Dedifferentiated amniotic fluid mesenchymal stem cell (primary cell): ENCODE data around the gene RPL41.
"Not testable (repeated sequence)": the region's sequence is repeated elsewhere in the genome, so short reads cannot be mapped to it uniquely, and the experiment has no call there.

ENCODE experiments used
- DNase-seq: peaks from one replicate; pipeline ENCODE4 v3.0.0-alpha.2; 2016; ENCODE audit errors: extremely low spot score

Gene RPL41

GRCh38 chr12:56103066-56103711 lies 13.2 kb upstream of the RPL41 start:
- no peak for DNase-seq

DNA sequence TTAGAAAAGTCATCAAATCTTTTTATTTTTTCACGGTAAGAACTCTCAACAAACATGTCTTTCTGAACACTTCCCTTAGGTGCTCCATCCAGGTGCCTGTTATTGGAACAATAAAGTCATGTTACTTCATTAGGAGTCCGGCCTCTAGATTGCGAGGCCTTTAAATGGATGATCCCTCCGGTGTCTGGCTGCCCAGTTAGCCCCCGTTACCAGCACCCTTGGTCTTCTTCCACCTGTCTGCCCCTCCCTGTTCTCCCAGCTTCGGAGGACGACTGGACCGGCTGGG lies 12.7 kb upstream of the RPL41 start:
- no peak for DNase-seq

DNA sequence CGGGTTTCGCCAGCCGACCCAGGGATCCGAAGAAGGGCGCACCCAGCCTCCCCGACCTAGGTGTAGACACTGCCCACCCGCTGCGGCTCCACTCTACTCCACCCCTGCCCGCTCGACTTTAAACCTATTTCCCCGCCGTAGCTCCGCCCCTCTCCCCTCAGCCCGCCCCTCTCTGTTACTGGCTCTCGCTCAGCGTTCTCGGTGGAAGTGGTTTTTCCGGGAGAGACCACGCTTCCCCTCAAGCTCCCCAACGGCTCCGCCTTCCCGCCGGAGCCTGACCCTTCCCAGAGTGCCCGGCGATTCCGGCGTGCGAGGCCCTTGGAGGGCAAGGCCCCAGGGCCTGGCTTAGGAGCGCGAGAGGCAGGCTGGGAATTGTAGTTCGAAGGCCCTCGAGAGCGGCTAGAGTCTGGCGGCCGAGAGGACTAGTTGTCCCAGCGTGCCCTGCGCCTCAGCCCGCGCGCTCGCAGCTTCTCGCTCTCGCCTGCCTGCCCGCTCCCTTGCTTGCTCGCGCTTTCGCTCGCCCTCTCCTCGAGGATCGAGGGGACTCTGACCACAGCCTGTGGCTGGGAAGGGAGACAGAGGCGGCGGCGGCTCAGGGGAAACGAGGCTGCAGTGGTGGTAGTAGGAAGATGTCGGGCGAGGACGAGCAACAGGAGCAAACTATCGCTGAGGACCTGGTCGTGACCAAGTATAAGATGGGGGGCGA lies 12.2 kb upstream of the RPL41 start, which contains the start of gene PA2G4:
Gene PA2G4 (plus strand): TSS at position 451 of the 706 bp plus-strand sequence. CDS start 179 bp downstream, at position 630.
- DNase-seq: peak; percentile 99

DNA sequence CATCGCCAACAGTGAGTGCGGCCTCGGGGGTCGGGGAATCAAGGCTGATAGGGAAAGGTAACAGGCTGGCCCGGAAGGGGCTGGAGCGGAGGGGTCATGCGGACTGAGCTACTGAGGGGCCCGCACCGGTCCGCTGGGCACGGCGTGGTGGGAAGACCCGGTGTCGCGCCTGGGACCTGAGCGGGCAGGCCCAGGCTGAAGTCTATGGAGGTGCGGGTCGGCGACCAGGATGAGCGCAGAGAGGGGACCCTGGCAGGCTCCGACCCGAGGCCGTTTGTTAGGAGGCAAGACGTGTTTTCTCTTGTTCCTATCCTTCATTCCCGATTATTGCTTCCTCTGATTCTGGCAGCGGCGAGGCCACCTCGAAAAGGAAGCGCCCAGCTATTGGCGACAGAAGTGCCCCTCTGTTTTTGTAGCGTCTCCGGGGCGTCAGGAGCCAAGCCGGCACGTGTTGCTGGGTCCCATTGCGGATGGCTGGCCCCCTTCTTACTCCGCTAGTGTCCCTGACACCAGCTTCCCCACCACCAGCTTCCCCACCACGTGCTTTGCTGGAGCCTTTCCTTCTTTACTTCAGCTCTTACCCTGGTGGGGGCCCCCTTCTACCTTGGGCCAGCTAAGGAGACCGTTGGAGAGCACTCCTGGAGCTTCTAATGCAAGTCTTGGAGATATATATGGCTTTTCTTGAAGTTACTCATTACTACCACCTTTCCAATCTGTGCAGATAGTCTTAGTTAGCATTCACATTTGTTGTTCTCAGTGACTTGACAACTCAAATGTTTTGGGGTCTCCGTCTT lies 11.4 kb upstream of the RPL41 start:
- DNase-seq: no peak

DNA sequence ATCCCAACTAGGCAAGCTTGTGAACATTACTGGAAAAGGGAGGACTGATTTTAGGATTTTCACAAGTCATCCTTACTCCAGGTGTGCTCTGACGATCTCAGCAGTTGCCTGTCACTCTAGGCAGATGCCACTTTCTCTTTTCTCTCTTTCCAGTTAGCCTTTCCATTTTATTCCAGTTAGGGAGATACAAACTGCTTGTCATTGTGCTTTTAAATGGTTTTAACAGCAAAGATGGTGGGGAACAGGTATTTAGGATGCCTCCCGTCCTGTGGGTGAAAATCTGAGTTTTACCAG lies 10.9 kb upstream of the RPL41 start:
- DNase-seq: no peak

DNA sequence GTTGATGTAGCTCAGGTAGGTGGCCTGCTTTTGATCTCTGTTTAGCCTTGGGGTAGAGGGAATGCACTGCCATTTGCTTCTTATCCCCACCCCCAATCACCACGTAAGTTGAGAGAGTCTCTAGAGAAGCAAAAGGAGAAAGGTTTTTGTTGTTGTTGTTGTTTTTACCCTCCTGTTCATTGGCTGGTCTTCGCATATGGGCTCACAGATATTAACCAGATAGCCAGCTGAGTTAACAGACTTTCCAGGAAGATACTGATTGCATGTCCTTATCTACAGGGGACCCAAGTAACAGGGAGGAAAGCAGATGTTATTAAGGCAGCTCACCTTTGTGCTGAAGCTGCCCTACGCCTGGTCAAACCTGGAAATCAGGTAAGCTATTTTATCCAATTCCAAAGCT lies 9.2 kb upstream of the RPL41 start:
- no peak for DNase-seq

DNA sequence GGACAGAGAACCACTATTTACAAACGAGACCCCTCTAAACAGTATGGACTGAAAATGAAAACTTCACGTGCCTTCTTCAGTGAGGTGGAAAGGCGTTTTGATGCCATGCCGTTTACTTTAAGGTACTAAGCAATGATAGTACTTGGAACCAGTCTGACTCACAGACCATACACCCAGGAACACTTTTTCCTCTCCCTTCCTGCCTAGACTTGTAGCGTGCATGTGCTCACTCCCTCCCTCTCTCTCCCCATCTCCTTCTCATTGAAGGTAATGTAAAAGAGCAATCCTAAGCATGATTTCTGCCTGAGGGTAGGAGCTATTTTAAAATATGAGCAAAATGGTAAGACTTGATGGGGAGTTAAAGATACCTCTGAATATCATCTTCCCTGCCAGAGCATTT lies 5.9 kb upstream of the RPL41 start:
- no peak for DNase-seq

DNA sequence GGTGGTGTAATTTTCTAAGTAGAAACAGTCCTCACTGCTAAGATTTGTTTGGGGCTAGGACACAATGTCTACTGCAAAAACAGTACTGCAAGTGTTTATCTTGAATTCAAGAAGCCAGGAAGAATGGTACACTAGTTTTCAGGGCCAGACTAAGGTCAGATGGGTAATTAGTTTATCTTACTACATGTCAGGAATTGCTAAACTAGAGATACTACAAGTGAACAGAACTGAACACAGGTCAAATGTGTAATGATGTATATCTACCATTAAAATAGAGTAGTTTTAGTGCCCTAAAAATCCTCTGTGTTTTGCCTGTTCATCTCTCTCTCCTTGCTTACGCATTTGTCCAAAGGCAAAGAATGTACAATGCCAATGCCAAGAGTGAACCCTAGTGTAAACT lies 2.3 kb upstream of the RPL41 start:
- no peak for DNase-seq

DNA sequence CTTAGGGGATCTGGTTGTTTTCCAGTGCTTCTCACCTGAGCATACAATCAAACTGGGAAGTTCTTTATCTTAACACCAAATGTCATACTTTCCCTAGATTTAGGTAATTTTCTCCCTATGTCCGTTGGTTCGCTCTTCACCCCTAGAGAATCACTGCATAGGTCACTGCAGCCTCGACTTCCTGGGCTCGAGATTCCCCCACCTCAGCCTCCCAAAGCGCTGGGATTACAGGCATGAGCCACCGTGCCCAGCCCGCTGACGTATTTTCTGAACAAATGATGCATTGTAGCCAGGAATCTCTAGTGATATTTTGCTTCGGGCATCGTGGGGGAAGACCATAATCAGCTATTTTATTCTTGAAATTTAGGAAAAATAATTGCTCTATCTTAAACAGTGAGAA lies 1.1 kb upstream of the RPL41 start:
- DNase-seq: no peak

GRCh38 chr12:56117082-56117706 lies 761 bp downstream of the RPL41 start:
- DNase-seq: not testable (repeated sequence)

DNA sequence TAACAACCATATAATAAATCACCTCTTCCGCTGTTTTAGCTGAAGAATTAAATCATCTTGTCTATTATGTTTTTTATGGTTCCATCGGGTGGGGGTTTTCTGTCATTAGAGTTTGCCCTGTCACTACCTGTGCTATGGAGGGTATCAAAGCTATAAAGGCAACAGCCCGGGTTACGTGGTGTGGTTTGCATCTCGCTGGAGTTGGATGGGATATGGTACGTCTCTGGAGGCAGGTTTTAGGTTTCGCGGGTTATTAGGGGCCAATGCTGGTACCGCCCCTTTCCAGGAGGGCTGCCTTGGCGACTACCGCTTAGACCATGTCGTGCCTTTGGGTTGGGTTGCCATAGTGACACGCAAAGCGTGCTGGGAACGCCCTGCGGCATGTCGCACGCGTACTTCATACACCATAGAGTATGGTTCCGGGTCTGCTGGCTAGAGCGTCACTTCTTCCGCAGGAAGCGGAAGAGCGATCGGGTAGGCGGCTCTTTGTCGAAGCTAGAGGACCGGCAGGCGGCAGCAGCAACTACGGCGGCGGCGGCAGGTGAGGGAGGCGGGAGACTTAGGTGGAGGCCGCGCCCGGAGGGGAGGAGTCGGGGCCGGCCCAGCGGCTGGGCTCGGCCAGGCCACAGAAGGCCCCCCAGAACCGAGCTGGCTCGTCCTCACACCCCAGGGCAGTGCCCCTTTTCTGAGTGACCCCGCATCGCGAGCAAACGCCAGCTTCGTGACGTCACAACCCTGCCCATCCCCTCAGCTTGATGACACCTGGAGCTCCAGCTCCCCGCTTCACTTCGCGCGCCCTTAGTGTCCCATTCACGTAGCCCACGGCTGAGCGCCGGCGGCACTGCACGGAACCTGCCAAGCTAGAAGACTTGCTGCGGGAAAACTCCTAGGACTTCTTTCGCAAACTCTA lies 1.6 kb downstream of the RPL41 start, which contains the start of gene ZC3H10:
Gene ZC3H10 (plus strand): TSS at position 489 of the 910 bp plus-strand sequence. CDS start 2,297 bp downstream, outside the sequence.
- peak; percentile 99 for DNase-seq

- no peak for DNase-seq
Observed at GRCh38 chr12:56118688-56119357, 2.4 kb downstream of the RPL41 start.

DNA sequence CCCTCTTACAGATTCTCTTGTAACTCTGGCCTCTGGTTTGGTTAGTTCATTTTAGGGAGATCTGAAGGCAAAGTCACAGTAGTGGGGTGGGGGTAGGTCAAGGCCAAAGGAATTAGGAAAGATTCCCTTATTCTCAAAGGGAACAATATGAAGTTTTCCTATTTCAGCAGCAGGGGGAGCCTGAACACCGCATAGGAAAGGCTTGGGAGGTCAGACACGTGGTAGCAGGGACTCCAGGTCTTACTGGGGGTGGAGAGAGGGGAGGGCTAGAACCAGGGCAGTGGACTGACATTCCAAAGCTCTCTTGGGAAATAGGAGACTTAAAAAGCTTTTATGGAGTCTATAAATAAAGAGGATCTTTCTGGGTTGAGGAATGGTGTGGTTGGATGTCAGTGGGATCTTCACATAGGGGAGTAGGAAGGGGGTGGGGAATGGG lies 2.9 kb downstream of the RPL41 start:
- DNase-seq: peak; percentile 92

DNA sequence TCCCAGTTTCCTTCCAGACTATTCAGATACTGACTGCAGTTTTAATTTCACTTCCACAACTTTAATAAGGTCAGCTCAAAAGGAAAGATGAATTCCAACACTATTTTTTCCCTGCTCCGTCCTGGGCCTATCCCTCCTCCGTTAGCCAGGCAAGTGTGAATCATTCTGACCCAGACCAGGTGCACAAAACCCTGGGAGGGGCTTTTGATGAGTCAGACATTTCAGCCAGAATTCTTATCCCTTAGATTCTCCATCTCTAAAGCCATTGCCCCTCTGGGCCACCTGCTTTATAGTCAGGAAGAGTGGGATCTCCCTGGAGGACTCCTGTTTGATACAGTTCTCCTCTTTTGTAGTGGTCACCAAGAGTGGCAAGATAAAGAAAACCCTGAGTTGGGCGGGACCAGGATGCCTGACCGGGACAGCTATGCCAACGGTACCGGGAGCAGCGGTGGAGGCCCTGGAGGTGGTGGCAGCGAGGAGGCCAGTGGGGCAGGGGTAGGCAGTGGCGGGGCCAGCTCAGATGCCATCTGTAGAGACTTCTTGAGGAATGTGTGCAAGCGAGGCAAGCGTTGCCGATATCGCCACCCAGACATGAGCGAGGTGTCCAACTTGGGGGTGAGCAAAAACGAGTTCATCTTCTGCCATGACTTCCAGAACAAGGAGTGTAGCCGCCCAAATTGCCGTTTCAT lies 3.9 kb downstream of the RPL41 start:
- DNase-seq: no peak

DNA sequence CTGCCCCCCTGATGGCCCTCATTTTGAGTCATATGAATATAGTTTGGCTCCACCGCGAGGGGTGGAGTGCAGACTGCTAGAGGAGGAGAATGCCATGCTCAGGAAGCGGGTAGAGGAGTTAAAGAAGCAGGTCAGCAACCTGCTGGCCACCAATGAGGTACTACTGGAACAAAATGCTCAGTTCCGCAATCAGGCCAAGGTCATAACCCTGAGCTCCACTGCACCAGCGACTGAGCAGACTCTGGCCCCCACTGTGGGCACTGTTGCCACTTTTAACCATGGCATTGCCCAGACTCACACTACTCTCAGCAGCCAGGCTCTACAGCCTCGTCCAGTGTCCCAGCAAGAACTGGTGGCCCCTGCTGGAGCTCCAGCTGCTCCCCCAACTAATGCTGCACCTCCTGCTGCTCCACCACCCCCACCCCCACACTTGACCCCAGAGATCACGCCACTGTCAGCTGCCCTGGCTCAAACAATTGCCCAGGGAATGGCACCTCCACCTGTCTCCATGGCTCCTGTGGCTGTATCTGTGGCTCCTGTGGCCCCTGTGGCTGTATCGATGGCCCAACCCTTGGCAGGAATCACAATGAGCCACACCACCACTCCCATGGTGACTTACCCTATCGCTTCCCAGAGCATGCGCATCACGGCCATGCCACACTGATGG lies 4.9 kb downstream of the RPL41 start:
- no peak for DNase-seq

DNA sequence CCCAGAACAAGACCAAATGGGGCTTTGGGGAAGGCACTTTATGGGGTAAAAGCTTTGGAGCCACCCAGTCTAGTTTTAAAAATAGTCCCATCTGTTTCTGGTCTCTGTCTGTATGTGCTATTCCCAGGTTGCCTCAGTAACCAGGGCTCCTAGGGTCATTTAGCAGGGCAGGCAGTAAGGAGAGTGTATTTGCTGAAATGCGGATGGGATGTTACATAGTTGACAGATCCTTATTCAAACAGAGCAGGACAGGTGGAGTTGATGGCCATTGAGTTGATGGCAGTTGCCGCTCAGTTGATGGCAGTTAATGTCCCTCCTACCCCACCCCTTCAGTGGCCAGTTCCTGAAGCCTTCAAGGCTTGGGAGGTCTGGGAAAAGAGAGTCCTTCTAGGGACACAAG lies 6.2 kb downstream of the RPL41 start:
- no peak for DNase-seq

DNA sequence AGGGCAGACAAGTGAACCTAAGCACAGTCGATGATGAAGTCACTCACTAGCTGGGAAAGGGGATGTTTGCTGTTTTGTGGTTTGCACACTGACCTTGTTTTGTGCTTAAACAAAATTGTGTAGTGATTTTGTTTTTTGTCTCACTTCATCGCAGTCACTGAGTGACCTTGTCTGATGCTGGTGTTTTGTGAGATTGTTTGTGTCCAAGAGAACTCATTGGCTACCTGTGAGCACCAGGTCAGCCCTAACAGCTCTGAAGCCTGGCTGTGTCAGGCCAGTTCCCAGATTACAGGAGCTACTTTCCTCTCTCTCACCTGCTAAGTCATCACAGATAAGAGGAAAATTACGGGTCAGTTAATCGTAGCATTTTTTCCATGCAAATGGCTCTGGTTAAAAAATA lies 7.7 kb downstream of the RPL41 start:
- DNase-seq: no peak

DNA sequence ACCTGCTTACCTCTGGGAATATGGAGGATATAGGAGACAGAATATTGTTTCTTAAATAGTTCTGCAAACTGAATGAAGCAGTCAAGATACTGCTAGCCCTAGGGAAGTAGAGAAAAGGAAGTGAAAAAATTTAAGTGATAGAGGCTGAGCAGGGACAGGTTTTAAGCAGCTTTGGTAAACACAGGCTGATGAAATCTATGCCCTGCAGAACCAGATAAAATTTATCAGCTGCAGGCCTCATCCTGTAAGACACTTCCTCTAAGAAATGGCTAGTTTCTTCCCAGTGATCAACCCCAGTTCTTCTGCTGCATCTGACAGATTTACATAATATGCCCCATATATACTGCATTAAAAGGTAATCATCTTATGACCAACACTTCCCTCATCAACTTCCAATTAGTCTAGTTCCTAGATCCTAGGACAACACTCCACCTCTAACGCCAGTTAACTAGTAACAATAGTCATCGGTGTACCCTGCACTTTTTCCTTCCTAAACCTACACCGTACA lies 10.4 kb downstream of the RPL41 start:
- DNase-seq: no peak

DNA sequence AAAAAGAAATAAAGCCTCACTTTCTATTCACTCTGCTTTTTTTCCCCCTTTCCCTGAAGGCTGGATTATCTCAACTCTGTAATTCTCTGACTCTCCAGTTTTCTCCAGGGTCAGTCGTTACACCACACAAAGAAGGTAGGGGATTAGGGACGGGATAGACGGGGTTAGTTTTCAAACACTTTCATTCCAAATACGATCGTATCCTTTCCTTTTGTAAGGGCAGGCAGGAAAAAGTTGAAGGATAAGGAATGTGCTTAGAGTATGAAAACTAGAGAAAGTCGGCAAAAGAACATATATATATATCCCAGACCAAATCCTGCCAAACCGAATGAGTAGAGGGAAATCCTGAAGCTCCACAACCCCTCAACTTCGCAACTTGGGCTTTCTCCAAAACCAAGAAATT lies 11.1 kb downstream of the RPL41 start:
- DNase-seq: no peak
